Measurements from ENCODE around the gene BABAM2. TPM values are rescaled to one million over a fixed set of nuclear protein-coding genes. Genes with fewer than 3 reads are reported as not detected.
A peak's percentile ranks its signal among the peaks of the same experiment; 100 is the strongest.

Gene BABAM2
- total and polyA plus RNA-seq, 9 of the 15 experiments (the other 6 are each of a cell fraction or from before 2014, with no cell fraction given), result 10.9 to 37.4 (median 25.6) TPM

DNA sequence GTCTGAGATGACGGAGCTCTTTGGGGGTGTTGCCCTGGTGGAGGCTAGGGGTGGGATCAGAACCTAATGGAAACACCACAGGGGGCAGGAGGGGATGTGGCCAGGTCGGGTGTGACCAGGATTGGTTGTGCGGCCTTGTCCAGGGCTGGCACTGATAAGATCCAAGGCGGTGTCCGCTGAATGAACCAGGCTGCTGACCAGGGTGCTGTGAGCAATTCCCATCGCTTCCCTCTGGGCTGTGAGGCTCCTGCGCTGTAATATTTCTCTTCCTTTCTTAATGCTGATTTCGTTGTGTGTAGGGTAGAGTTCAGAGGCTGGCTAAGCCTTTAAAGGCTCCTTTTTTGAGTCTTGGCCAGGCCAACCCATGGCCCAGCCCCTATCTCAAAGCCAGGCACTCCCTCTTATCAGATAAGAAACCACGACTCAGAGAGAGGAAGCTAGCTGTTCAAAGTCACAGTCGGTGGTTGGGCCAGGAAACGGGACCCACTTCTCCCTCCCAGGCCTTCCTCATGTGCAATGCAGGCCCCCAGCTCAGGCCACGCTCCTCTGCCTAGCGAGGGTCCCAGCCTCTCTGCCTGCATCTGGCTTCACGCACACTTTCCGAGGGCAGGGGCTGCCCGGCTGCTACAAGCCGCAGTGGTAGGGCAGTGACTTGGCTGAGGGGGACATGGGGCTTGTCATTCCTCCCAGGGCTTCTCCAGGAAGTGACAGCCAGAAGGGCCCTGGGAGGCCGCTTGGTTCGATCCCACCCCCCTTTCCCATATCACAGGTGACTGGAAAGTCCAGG is 476.2 kb downstream of the BABAM2 start (continued):
- TF ChIP-seq KAT8 (IDR thresholded peaks at IDR 0.05; ENCODE audit: low read depth) (no peak), ZKSCAN8 (CRISPR knock-in tag; IDR thresholded peaks at IDR 0.05) (0 out of 2 replicates have a peak, but pooled peaks have one; percentile 55), MCM3 (IDR thresholded peaks at IDR 0.05) (no peak), GTF2F1 (IDR thresholded peaks at IDR 0.05; ENCODE audit: low read depth, low read length) (no peak), STAT5B (CRISPR knock-in tag; IDR thresholded peaks at IDR 0.05) (no peak), ELF2 (CRISPR knock-in tag; IDR thresholded peaks at IDR 0.05) (peak; percentile 64; the same call in 1 of the 2 replicates), ZNF77 (CRISPR knock-in tag; IDR thresholded peaks at IDR 0.05) (no peak), TCF7 (IDR thresholded peaks at IDR 0.05; ENCODE audit: borderline replicate concordance) (0 out of 2 replicates have a peak, but pooled peaks have one; percentile 17), SLC30A9 (CRISPR knock-in tag; IDR thresholded peaks at IDR 0.05) (no peak), LARP7 (IDR thresholded peaks at IDR 0.05) (no peak), ZFP1 (CRISPR knock-in tag; IDR thresholded peaks at IDR 0.05) (no peak), ZNF121 (CRISPR knock-in tag; conservative IDR thresholded peaks at IDR 0.05) (peak; percentile 98), ZNF140 (CRISPR knock-in tag; IDR thresholded peaks at IDR 0.05) (no peak)
- TF ChIP-seq, protein P1, sequence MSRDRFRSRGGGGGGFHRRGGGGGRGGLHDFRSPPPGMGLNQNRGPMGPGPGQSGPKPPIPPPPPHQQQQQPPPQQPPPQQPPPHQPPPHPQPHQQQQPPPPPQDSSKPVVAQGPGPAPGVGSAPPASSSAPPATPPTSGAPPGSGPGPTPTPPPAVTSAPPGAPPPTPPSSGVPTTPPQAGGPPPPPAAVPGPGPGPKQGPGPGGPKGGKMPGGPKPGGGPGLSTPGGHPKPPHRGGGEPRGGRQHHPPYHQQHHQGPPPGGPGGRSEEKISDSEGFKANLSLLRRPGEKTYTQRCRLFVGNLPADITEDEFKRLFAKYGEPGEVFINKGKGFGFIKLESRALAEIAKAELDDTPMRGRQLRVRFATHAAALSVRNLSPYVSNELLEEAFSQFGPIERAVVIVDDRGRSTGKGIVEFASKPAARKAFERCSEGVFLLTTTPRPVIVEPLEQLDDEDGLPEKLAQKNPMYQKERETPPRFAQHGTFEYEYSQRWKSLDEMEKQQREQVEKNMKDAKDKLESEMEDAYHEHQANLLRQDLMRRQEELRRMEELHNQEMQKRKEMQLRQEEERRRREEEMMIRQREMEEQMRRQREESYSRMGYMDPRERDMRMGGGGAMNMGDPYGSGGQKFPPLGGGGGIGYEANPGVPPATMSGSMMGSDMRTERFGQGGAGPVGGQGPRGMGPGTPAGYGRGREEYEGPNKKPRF (IDR thresholded peaks at IDR 0.05; ENCODE audit: low read depth, low read length), result no peak
- TF ChIP-seq, protein P2, sequence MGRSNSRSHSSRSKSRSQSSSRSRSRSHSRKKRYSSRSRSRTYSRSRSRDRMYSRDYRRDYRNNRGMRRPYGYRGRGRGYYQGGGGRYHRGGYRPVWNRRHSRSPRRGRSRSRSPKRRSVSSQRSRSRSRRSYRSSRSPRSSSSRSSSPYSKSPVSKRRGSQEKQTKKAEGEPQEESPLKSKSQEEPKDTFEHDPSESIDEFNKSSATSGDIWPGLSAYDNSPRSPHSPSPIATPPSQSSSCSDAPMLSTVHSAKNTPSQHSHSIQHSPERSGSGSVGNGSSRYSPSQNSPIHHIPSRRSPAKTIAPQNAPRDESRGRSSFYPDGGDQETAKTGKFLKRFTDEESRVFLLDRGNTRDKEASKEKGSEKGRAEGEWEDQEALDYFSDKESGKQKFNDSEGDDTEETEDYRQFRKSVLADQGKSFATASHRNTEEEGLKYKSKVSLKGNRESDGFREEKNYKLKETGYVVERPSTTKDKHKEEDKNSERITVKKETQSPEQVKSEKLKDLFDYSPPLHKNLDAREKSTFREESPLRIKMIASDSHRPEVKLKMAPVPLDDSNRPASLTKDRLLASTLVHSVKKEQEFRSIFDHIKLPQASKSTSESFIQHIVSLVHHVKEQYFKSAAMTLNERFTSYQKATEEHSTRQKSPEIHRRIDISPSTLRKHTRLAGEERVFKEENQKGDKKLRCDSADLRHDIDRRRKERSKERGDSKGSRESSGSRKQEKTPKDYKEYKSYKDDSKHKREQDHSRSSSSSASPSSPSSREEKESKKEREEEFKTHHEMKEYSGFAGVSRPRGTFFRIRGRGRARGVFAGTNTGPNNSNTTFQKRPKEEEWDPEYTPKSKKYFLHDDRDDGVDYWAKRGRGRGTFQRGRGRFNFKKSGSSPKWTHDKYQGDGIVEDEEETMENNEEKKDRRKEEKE (IDR thresholded peaks at IDR 0.05; ENCODE audit: borderline replicate concordance in 1 of 2, control insufficient read depth in 1 of 2, low read depth in 2 of 2, low read length in 1 of 2), result no peak
- TF ChIP-seq, protein P3, sequence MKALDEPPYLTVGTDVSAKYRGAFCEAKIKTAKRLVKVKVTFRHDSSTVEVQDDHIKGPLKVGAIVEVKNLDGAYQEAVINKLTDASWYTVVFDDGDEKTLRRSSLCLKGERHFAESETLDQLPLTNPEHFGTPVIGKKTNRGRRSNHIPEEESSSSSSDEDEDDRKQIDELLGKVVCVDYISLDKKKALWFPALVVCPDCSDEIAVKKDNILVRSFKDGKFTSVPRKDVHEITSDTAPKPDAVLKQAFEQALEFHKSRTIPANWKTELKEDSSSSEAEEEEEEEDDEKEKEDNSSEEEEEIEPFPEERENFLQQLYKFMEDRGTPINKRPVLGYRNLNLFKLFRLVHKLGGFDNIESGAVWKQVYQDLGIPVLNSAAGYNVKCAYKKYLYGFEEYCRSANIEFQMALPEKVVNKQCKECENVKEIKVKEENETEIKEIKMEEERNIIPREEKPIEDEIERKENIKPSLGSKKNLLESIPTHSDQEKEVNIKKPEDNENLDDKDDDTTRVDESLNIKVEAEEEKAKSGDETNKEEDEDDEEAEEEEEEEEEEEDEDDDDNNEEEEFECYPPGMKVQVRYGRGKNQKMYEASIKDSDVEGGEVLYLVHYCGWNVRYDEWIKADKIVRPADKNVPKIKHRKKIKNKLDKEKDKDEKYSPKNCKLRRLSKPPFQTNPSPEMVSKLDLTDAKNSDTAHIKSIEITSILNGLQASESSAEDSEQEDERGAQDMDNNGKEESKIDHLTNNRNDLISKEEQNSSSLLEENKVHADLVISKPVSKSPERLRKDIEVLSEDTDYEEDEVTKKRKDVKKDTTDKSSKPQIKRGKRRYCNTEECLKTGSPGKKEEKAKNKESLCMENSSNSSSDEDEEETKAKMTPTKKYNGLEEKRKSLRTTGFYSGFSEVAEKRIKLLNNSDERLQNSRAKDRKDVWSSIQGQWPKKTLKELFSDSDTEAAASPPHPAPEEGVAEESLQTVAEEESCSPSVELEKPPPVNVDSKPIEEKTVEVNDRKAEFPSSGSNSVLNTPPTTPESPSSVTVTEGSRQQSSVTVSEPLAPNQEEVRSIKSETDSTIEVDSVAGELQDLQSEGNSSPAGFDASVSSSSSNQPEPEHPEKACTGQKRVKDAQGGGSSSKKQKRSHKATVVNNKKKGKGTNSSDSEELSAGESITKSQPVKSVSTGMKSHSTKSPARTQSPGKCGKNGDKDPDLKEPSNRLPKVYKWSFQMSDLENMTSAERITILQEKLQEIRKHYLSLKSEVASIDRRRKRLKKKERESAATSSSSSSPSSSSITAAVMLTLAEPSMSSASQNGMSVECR (CRISPR knock-in tag; IDR thresholded peaks at IDR 0.05), result no peak
- TF ChIP-seq, protein P4, sequence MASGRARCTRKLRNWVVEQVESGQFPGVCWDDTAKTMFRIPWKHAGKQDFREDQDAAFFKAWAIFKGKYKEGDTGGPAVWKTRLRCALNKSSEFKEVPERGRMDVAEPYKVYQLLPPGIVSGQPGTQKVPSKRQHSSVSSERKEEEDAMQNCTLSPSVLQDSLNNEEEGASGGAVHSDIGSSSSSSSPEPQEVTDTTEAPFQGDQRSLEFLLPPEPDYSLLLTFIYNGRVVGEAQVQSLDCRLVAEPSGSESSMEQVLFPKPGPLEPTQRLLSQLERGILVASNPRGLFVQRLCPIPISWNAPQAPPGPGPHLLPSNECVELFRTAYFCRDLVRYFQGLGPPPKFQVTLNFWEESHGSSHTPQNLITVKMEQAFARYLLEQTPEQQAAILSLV (tag; IDR thresholded peaks at IDR 0.05), result 0 out of 2 replicates have a peak, but pooled peaks have one; percentile 5
